Kidney (tissue), 14 donors: Measurements from ENCODE around the gene KITLG. TPM values are rescaled to one million over a fixed set of nuclear protein-coding genes. Genes with fewer than 3 reads are reported as not detected.

Experiments
- DNase-seq, 5 donors: peaks; one replicate each; pipeline ENCODE4 v3.0.0-alpha.2; 2013 to 2020
- FAIRE-seq: peaks from 2 replicates; lab custom pipeline; 2012; peaks lifted over from hg19 to GRCh38; lab: Jason Lieb, UNC
- H3K27ac ChIP-seq, 2 donors: one replicate each; pipeline ENCODE4 v1.7.0; 2013; ENCODE audit warnings: low read depth in 2 of 2, low read length in 2 of 2, inconsistent platforms in 1 of 2
- H3K27me3 ChIP-seq: one replicate; pipeline ENCODE4 v1.7.1; 2013; ENCODE audit warnings: low read length, inconsistent platforms; ENCODE audit not compliant: control insufficient read depth, insufficient read depth
- H3K36me3 ChIP-seq, 3 donors: one replicate each; pipeline versions ENCODE4 v1.7.0 to v1.7.1; 2013; ENCODE audit warnings: low read length in 3 of 3, control low read depth in 1 of 3, inconsistent platforms in 1 of 3; ENCODE audit not compliant: insufficient read depth in 3 of 3, control insufficient read depth in 2 of 3
- H3K4me1 ChIP-seq, 3 donors: one replicate each; pipeline versions ENCODE4 v1.7.0 to v1.7.1; 2013; ENCODE audit warnings: low read length in 3 of 3, inconsistent platforms in 1 of 3, low read depth in 1 of 3; ENCODE audit not compliant: control insufficient read depth in 2 of 3, insufficient read depth in 2 of 3
- H3K4me3 ChIP-seq, 3 donors: one replicate each; pipeline versions ENCODE4 v1.7.0 to v1.8.1; 2013; ENCODE audit warnings: low read length in 3 of 3, control low read depth in 1 of 3, inconsistent platforms in 1 of 3
- H3K9ac ChIP-seq, 3 donors: one replicate each; pipeline versions ENCODE4 v1.7.0 to v1.7.1; 2013; ENCODE audit warnings: low read length in 3 of 3, control low read depth in 1 of 3, inconsistent platforms in 1 of 3
- H3K9me3 ChIP-seq, 3 donors: one replicate each; pipeline versions ENCODE4 v1.7.0 to v1.7.1; 2013; ENCODE audit warnings: low read length in 3 of 3, control low read depth in 1 of 3, inconsistent platforms in 1 of 3; ENCODE audit not compliant: control insufficient read depth in 2 of 3, insufficient read depth in 1 of 3
- CTCF ChIP-seq: IDR thresholded peaks from 3 replicates; pipeline ENCODE4 v1.5.1; 2012; ENCODE audit warnings: mild to moderate bottlenecking, moderate library complexity, borderline replicate concordance; ENCODE audit not compliant: insufficient read depth; ENCODE audit errors: extremely low read depth
- intact Hi-C: fragments of 100-400 bp; cut with DNase I; formaldehyde crosslinking; loops from one replicate; pipeline ENCODE4 v1.11.1; 2022
- polyA plus RNA-seq: library from polyadenylated mRNA; stranded (reverse); fragments of 350-450 nt; fragmentation: Illumina TruSeq; extraction: RNeasy Lipid Tissue Mini Kit (QIAGEN cat#74804); gene quantifications from one replicate; pipeline ENCODE4 v1.2.3, GENCODE V29; 2014; ENCODE audit warnings: low read depth, low replicate concordance; ENCODE audit not compliant: insufficient read depth
- total RNA-seq: library from RNA; stranded (reverse); fragmentation: NEBNext Ultra II Directional; extraction: Animal tissue kit (Norgen Biotek cat#: 25700); gene quantifications from one replicate; pipeline ENCODE4 v1.2.1, GENCODE V29; 2021
- donor health status: control.
- donor health status: control.
- donor health status: control.
- donor health status: control.
- donor health status: control.
- donor health status: DM: yes; HTN: yes; CAD: no.
- donor health status: Normal renal cell carcinoma (clear cell type).

Gene KITLG
- total and polyA plus RNA-seq, 2 donors from 2014 or later = 17.6 to 125 TPM

- intact Hi-C loops = no loop called here
Observed at GRCh38 chr12:88495031-88495430, 85.2 kb downstream of the KITLG start.

GRCh38 chr12:88494520-88494919 is 85.8 kb downstream of the KITLG start:
- intact Hi-C loops = no loop called here
- TF ChIP-seq CTCF = no peak
- no peak overlapping the region for H3K4me3 ChIP-seq
- H3K9ac ChIP-seq = no peak overlapping the region
- H3K27me3 ChIP-seq = no peaks in the 10 kb centered on the region
- no peak for FAIRE-seq
- H3K36me3 ChIP-seq = no peaks in the 10 kb centered on the region
- DNase-seq = no peak
- H3K27ac ChIP-seq = no peak overlapping the region
- no peaks in the 10 kb centered on the region for H3K9me3 ChIP-seq
- no peaks in the 10 kb centered on the region for H3K4me1 ChIP-seq

More at GRCh38 chr12:88495031-88495430, 85.2 kb downstream of the KITLG start:
- no peak for TF ChIP-seq CTCF
- Histone ChIP-seq H3K9me3 (no peaks in the 10 kb centered on the region), H3K27me3 (no peaks in the 10 kb centered on the region), H3K4me1 (no peaks in the 10 kb centered on the region), H3K27ac (no peak overlapping the region), H3K9ac (no peak overlapping the region), H3K4me3 (no peak overlapping the region), H3K36me3 (no peaks in the 10 kb centered on the region)
- FAIRE-seq (no peak), DNase-seq (no peak)

- Histone ChIP-seq H3K36me3 (no peaks in the 10 kb centered on the region), H3K9me3 (no peaks in the 10 kb centered on the region), H3K4me1 (no peaks in the 10 kb centered on the region), H3K4me3 (no peak overlapping the region), H3K27me3 (no peaks in the 10 kb centered on the region), H3K27ac (no peak overlapping the region), H3K9ac (no peak overlapping the region)
- FAIRE-seq = no peak
- no peak for DNase-seq
- no peak for TF ChIP-seq CTCF
- intact Hi-C loops = no loop called here
Observed at GRCh38 chr12:88493636-88494035, 86.6 kb downstream of the KITLG start.

- Histone ChIP-seq H3K27ac (no peak overlapping the region), H3K4me3 (no peak overlapping the region), H3K4me1 (no peaks in the 10 kb centered on the region), H3K9ac (no peak overlapping the region), H3K9me3 (no peaks in the 10 kb centered on the region), H3K36me3 (no peaks in the 10 kb centered on the region), H3K27me3 (no peaks in the 10 kb centered on the region)
- intact Hi-C loops = no loop called here
- TF ChIP-seq CTCF = no peak
- no peak for FAIRE-seq
- DNase-seq = no peak
Observed at GRCh38 chr12:88490425-88490824, 89.8 kb downstream of the KITLG start.
